Stimulated activated CD4-positive, alpha-beta T cell treated with anti-CD3 and anti-CD28 coated beads, Interleukin-1b, Interleukin-23, amount 100 ng/mL, for 24 hours (primary cell): ENCODE data around the gene TBATA.

ENCODE experiments used
- DNase-seq, 4 experiments: peaks; one replicate each; pipeline ENCODE4 v3.0.0-alpha.2; 2020; ENCODE audit warnings: low read depth in 4 of 4, low spot score in 1 of 4

TBATA gene, protein sequence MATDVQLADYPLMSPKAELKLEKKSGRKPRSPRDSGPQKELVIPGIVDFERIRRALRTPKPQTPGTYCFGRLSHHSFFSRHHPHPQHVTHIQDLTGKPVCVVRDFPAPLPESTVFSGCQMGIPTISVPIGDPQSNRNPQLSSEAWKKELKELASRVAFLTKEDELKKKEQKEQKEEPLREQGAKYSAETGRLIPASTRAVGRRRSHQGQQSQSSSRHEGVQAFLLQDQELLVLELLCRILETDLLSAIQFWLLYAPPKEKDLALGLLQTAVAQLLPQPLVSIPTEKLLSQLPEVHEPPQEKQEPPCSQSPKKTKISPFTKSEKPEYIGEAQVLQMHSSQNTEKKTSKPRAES

DNA sequence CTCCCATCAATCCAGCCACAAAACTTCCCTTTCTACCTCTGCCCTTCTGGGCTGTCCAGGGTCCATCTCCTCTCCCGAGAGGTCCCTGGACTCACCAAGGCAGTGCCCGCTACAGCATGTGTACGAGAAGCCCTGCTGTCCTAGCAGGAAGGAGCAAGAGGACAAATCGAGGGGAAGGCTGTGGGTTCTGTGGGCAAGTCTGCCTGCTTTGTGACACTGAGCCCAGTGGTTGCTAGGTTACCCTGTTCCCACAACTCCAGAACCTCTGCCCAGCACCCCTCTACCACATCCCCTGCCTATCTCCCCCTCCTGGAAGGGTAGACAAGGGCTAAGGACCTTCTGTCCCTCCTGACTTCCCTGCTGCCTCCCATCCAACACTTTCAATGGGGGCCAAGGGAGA is at the start of gene TBATA:
TSS of gene TBATA (minus strand) at position 188 of the 400 bp plus-strand sequence. CDS start 1,998 bp downstream, outside the sequence.
- no peak for DNase-seq

DNA sequence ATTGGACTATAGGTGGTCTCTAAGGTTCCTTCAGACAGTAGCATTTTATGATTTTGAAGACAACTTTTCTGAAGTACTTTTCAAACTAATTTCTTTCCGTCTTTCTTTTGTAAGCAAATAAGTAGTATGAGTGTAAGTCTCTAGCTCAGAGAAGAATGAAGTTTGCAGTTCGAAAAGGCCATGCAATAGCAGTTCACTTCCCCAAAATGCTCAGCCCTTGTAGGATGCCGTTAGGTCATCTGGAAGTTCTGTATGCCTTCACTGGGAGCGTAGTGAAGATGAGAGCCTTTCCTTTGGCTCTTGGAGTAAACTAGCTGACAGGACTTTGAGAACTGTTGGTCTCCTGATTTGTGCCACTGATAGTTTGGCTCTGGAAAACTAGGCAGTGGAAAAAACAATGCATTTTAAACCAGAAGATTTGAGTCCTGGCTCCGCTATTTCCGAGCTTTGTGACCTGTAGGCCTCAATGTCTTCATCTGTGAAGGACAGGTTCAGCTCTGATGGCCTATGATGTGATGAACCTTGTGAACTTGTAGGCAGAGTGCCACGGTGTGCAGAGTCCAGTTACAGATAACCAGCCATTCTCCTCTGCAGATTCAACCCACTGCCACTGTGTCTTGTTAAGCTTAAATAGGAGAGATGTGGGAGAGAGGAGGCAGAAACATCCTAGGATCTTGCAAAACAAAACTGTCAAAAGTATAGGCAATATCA is 49.4 kb upstream of the TBATA start:
- DNase-seq = no peak

DNA sequence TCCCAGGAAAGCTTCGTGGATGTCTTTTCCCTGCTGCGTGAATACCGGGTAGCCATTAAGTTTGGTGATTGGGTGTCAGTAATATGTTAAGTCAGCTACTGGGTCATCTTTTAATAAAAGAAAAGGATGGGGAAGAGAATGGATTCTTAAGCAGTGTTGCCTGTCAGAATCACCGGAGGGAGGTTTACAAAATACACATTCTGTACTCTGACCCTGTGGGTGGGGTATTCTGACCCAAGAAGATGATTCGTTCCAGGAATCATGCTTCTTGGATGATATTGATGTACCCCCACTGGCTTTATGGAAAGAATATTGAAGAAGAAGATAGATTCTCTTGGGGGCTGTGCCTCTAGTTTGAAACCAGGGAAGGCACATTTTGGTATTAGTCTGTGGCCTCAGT is 48.8 kb upstream of the TBATA start:
- no peak for DNase-seq

DNA sequence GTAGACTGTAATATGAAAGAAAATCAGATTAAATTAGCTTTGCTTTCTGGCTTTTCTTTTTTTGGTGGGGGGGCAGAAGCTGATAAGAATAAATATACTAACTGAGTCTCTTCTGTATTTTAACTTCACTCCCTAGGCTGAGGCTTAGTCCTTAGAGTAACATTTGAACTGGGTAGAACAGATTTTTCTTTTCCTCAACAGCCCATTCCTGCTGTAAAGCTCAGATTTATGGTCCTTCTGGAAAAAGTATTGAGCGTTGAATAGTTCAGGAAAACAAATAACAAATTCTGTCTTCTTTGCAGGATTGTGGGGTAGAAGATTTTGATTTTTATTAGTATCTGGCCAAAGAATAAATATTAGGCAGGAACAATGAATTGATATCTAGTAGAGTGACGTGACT is 48.4 kb upstream of the TBATA start:
- no peak for DNase-seq

DNA sequence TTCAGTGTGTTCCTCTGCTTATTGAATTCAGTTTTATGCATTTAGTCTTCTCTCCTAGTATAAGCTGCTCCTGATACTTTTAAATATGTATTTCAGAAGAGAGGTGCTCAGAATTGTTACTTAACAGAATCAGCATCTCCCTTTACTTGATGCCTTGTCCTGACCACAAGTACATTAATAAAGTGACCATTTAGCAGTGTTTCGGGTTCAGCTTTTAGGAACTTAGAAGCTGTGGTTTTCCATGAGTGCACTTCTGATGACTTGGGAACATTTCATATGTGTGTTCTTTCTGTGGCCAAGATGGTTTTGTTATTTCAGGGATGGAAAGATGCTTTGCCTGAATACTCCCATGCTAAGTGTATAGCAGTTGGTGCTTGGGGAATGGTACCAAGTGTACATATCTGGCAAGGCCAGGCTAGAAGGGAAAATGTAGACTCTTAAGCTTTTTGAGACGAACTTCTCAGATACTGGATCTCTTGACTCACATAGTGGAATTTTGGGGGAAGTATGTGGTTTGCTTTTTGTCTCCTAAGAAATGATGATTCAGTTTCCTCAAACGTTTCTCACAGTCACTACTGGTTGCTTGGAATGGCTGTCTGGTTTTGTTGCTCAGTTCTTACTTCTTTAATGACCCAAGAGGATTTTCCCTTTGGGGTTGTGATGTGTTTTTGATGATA is 47.8 kb upstream of the TBATA start:
- DNase-seq = no peak

DNA sequence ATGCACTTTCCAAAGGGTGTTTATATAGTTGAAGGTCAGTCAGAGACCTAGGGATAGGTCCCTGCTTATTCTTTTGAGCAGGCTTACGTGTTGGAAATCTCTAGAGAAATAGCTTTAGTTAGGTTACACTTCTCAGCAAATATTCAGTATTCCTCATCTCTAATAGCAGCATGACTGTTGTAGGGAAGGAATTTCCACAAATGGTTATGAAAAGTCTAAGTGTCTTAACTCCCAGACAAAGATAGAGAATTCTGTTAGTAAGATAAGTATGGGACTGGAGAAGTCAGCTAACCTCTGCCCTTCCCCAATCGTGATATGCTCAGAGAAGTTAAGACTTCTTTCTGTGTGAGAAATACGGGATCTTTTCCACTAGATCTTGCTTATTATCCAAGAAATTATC is 47.0 kb upstream of the TBATA start:
- DNase-seq = no peak

DNA sequence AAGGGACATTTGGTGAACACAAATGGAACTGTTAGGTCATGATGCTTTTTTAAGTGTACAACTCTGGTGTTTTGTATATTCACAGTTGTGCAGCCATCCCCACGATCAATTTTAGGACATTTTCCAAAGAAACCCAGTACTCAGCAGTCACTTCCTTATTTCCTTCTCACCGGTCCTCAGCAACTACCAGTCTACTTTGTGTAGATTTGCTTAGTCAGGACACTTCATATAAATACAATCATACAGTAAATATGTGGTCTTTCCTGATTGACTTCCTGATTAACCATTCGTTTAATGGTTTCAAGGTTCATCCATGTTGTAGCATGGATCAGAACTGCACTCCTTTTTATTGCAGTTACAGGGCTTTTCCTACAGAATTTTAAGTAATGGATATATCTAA is 45.0 kb upstream of the TBATA start:
- DNase-seq = no peak

DNA sequence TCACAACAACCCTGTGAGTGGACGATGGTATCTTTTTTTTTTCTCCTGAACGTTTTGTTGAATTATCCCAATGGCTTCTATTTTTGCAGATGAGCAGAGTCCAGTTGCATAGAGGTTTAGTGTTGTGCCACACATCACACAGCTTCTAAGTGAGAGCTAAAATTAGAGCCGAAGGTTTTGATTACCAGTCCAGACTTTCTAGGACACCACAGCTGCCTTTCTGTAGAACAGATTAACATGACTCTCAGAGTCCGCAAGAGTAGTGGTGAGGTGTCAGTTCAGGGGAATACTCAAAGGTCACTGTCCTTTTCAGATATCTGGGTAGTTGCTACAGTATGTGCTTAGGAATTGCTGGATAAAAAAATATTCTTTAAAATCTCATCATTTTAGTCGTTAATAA is 44.4 kb upstream of the TBATA start:
- DNase-seq = no peak

DNA sequence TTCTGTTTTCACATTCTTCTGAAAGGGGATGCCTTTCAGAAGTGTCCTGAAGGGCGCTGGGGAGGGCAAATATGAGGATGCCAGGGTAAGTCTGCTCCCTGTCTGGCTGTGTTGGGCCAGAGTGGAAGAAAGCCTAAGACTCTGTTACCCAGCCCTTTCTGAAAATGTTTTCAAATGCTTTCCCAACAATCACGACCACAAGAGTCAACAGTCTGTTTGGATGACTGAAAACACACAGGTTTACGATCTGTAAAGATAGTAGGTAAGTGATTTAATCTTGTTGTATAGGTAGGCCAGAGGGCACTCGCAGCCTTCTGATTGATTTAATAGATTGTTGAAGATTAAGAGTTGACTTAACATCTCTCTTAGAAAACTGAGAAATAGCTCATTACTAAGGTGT is 43.7 kb upstream of the TBATA start:
- no peak for DNase-seq

DNA sequence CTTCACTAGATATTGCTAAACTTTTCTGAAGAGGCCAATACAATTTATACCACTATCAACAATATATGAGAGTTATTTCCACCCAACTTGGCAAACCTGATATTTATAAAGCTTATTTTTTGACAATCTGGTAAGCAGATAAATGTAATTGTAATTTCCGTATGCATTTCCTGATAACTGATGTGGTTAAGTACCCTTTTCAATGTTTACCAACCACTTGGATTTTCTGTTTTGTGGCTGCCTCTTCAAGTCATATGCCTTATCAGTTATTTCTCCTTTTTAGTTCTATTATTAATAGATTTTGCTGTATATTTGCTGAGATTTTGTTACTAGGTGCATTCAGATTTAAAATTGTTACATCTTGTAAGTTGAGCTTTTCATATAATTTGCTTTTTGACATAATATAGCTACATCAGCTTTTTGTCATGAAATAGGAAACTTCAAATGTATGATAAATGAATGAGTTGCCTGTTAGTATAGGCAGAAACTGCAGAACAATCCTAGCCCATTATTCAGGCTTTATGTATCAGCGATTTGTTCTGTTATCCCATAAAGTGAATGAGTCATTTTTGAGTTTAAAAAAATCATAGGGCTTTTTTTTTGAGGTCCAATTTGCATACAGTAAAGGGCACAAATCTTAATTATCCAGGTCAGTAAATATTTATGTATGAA is 42.0 kb upstream of the TBATA start:
- DNase-seq = no peak

DNA sequence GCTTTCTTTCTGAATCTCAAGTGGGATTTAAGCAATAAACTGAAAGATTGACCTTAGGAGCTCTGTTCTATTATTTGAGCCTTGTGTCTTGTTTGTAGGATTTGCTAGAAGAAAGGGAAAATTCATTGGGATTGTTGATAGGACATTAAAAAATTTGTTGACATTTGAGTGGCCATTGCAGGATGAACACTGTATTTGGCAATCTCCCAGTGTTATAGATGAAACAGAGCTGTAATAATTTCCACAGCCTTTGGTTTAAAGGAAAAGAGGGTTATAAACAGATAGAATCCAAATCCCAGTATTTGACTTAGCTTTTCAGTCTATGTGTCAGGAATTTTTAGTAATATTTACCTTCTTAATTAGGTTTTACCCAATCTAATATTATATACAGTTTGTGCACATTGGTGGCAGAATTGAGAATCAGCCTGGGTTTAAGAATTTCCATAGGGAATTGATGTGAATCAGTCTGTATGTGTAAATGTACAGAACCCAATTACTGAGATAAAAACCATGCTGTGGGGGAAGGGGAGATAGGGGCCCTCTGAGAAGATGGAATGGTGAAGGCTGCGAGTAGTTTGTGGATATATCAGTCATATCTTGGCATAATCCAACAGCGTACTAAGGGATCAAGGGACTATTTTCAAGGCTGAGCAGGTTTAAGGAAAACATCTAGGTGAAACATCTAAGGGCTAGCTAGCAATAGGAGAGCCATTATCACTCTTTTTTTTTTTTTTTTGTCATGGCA is 37.1 kb upstream of the TBATA start:
- DNase-seq = no peak

DNA sequence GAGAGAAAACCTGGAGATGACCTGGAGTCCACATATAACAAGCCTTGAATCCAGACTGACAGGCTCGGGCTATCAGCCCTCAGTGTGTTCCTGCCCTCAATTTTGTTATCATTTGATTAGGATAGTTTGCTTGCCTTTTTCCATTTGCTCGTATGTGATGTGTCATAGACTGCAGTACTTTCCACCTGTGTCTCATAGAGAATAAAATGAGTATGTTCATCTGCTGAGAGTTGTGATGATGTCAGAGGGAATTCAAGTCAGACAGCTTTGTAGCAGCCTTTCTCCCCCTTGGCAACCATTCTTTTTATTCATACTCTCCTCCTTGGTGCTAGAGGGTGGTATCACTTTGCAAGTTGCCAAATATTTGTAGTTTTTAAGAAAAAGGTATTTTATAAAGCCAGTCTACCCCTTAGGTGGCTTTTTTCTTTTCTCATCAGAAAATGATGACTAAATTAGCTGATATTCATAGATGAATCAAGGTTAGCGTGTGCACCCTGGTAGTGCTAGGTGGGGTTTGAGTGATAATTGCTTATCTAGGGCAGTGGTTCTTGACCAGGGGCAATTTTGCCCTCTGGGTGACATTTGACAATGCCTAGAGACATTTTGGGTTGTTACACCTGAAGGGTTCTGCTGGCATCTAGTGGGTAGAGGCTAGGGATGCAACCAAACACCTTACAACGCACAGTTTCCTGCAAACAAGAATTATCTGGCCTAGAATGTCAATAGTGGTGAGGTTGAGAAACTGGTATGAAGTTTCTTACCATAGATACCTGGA is 36.0 kb upstream of the TBATA start:
- no peak for DNase-seq

DNA sequence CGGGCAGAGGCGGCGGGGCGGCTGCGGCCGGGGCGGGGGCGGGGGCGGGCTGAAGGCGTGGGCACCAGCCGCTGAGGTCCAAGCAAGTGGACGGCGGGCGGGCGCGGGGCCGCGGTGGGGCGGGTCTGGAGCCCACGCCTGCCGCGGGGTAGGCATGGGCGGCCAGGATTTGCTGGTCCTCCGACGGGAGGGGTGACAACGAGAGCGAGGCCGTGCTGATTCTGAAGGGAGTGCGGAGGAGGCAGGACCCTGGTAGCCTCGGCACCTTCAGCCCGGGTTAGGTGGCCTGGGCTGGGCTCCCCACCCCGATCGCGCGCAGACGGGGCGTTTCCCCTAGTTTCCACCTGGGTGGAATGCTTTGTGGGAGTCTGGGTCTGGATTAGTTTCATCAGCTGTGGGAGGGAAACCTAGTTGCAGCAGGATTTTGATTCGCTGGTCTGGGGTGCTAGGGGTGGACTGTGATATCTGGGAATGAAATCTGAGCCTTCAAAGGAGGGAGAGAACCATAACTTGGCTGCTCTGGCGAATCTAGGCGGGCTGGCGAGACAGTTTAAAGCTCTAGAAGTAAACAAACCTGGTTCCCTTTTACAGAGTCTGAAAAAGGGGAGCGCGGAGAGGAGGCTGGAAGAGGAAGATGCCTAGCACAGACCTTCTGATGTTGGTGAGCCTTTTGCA is 31.2 kb upstream of the TBATA start:
- peak in 2 of 4 experiments; percentile 20 to 27 for DNase-seq

DNA sequence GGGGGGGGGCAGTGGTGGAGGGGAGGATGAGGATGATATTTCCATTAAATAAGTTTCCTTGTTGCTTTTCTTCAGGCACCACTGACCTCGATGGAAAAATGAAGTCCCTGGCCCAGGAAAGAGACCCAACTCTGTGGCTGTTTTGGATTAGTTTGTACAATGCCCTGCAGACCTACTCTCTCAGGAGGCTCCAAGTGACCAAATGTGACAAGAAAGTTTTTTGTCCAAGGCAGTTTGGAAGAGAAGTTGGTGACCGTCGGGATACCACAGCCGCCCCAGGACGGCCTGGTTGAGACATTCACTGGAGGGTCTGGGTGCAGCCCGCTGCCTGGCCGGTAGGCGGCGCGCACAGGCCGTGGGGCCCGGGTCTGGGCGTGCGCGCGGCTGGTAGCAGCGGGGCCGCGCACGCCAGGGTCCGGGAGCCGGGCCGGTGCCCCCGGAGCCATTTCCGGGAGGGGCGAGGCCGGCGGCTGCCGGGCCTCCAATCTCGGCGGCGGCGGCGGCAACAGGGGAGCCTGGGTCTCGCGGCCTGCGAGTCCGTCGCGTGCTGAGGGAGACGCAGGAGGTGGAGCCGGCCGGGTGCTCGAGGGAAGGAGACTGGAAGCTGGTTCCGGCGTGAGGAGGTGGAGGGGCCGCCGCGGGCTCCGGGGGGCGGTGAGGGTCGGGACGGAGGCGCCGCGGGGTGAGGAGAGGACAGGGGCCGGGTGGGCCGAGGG is 30.5 kb upstream of the TBATA start, which contains the start of gene SGPL1:
TSS of gene SGPL1 (plus strand) at position 445 of the 716 bp plus-strand sequence. CDS start 906 bp downstream, outside the sequence.
- DNase-seq = peak; percentile 75 to 84 (median 77)

DNA sequence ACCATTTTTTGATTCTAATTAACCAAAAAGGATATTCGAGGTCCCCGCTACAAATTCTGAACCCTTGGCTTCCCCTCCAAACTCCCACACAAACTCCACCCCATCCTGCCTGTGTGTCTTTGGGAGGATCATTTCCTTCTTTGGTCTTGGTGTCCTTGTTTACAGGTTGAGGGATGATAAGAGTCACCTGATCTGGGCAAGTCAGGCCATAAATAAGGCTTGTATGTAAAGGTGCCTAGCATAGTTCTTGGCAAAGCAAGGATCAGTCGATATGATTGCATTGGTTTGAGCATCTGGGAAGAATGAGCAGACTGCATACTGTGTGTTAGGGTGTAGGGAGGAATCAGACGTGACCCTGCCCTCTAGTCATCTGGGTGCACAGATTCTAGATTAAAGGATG is 28.9 kb upstream of the TBATA start:
- no peak for DNase-seq

DNA sequence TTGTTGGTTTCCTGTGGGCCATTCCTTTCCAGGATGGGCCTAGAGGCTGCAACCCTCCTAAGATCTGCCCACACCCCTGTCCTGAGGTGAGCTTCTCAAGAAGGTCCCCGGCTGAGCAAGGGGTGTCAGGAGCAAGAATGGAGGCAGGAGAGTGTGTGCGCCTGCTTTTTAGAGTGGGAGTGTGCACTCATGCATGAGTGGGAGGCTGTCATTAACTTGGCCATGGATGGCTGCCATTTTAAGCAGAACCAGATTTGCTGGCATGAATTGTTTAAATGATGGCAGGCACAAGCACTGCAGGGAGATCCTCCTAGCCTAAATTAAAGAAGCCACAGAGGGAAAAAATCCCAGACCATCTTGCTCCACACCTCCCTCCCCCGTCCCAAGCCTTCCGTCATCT is 27.6 kb upstream of the TBATA start:
- DNase-seq = no peak

DNA sequence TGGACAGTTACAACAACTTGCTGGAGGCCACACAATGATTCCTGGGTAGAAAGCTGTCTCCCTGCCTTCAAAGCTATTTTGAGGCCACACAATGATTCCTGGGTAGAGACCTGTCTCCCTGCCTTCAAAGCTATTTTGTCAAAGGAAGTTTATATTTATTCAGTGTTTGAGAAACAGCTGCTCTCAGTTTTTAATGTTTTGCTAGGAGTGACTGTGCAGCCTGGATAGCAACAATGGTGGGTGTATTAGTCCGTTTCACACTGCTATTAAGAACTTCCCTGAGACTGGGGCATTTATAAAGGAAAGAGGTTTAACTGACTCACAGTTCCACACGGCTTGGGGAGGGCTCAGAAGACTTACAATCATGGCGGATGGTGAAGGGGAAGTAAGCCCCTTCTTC is 26.7 kb upstream of the TBATA start:
- DNase-seq = no peak

DNA sequence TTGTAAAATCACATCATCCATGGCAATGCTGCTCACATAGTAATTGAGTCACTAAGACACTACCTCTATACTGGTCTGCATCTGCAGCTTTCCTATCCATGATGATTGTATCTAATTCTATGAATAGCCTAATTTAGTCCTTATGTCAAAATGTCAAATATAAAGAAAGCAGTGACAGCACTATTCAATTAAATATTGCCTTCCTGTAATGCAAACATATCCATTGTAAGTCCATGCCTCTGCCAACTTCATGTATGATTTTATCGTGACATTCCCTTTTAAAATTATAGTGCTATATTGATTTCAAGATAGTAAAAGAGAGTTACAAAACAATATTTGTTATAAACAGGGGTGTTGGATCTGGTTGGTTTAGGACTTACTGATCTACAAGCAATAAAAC is 25.8 kb upstream of the TBATA start:
- no peak for DNase-seq

DNA sequence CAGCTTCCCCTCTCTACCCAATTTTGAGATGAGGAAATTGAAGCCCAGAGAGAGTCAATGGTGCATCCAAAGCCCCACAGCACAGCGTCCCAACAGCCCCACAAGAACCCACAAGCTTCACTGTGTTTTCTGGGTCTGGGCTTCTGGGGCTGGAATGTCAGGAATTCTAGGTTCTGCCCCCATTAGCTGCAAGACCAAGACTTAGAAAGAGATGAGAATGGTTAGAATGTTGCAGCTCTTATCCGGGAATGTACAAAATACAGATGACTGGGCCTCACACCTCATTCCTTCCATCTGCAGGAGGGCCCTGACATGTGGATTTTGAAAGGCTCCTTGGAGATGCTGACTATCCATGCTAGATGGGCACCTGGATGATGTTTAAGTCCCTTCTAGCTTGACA is 24.5 kb upstream of the TBATA start:
- DNase-seq = no peak
